ENCODE data around the gene TIMP2. TPM values are rescaled to one million over a fixed set of nuclear protein-coding genes. Genes with fewer than 3 reads are reported as not detected.

TIMP2 gene
- total and polyA plus RNA-seq, 2 experiments from 2014 or later: 10.6 to 22.5 TPM

GRCh38 chr17:78917451-78918275 lies 7.5 kb downstream of the TIMP2 start (continued):
- TF ChIP-seq CTCF (conservative IDR thresholded peaks at IDR 0.05; ENCODE audit: low read depth in 2 of 2) (no peak), REST (IDR thresholded peaks at IDR 0.05; ENCODE audit: unreplicated experiment) (no peak), NANOG (IDR thresholded peaks at IDR 0.05; ENCODE audit: borderline replicate concordance) (no peak), ETS1 (IDR thresholded peaks at IDR 0.05) (no peak), STAT1 (IDR thresholded peaks at IDR 0.05; ENCODE audit: unreplicated experiment) (no peak), POLR2AphosphoS5 (IDR thresholded peaks at IDR 0.05; ENCODE audit: low read depth) (no peak), EZH2phosphoT487 (IDR thresholded peaks at IDR 0.05; ENCODE audit: unreplicated experiment) (no peak)

GRCh38 chr17:78915872-78916632 lies 9.1 kb downstream of the TIMP2 start:
- Histone ChIP-seq H3K36me3 (ENCODE audit: insufficient read depth) (no peaks in the 10 kb centered on the region), H2AFZ (no peak overlapping the region), H3K9me2 (ENCODE audit: insufficient read depth) (no peaks in the 10 kb centered on the region), H3K4me1 (ENCODE audit: insufficient read depth) (peaks cover 6% of the 10 kb centered on the region), H3K79me2 (replicated peaks; ENCODE audit: insufficient read depth) (peaks cover 66% of the 10 kb centered on the region), H3K27me3 (ENCODE audit: insufficient read depth) (no peaks in the 10 kb centered on the region), H4K20me1 (replicated peaks; ENCODE audit: insufficient read depth) (peaks cover 10% of the 10 kb centered on the region; the same call in 1 of the 2 replicates), H3K4me3 (no peak overlapping the region), H3K27ac (ENCODE audit: low read depth) (no peak overlapping the region), H3F3A (replicated peaks; ENCODE audit: low read depth) (no peaks in the 10 kb centered on the region), H3K4me2 (peak overlapping the region; percentile 66; the same call in 1 of the 2 replicates)
- no peaks in the 10 kb centered on the region for H3K9me3 Mint-ChIP-seq
- H3K4me3 Mint-ChIP-seq: no peak overlapping the region
- peak overlapping the region; percentile 69 for H3K27ac Mint-ChIP-seq
- peaks cover 24% of the 10 kb centered on the region for H3K4me1 Mint-ChIP-seq
- peaks cover 14% of the 10 kb centered on the region for H3K27me3 Mint-ChIP-seq (ENCODE audit: insufficient read depth, low read depth, poor library complexity)
- no peak for ATAC-seq
- H3K36me3 Mint-ChIP-seq (ENCODE audit: low read depth): no peaks in the 10 kb centered on the region; the same call in 2 of the 3 replicates
- DNase-seq (ENCODE audit: low spot score): no peak
- TF ChIP-seq CREB1 (CRISPR knock-in tag; IDR thresholded peaks at IDR 0.05; ENCODE audit: low read depth): no peak
- no peak for TF ChIP-seq ZNF331 (CRISPR knock-in tag; IDR thresholded peaks at IDR 0.05; ENCODE audit: low read depth)
- TF ChIP-seq EZH2phosphoT487 (IDR thresholded peaks at IDR 0.05; ENCODE audit: unreplicated experiment): no peak
- TF ChIP-seq POLR2AphosphoS5 (IDR thresholded peaks at IDR 0.05; ENCODE audit: low read depth): no peak
- no peak for TF ChIP-seq ZNF462 (CRISPR knock-in tag; IDR thresholded peaks at IDR 0.05)

Measured in GM23338 (cell line).